HG03442 (cell line): ENCODE data around the gene TYRP1.
"Not testable (repeated sequence)": the region's sequence is repeated elsewhere in the genome, so short reads cannot be mapped to it uniquely, and the experiment has no call there.

Source experiments
- ATAC-seq: cut with Tn5 transposase; IDR thresholded peaks from one replicate; pipeline ENCODE4 v1.9.1; 2021; ENCODE audit warnings: mild to moderate bottlenecking, moderate library complexity; ENCODE audit not compliant: unreplicated experiment

TYRP1 gene, protein sequence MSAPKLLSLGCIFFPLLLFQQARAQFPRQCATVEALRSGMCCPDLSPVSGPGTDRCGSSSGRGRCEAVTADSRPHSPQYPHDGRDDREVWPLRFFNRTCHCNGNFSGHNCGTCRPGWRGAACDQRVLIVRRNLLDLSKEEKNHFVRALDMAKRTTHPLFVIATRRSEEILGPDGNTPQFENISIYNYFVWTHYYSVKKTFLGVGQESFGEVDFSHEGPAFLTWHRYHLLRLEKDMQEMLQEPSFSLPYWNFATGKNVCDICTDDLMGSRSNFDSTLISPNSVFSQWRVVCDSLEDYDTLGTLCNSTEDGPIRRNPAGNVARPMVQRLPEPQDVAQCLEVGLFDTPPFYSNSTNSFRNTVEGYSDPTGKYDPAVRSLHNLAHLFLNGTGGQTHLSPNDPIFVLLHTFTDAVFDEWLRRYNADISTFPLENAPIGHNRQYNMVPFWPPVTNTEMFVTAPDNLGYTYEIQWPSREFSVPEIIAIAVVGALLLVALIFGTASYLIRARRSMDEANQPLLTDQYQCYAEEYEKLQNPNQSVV

GRCh38 chr9:12693141-12693540, at the start of gene TYRP1:
Gene TYRP1, plus strand, starts transcription at chr9:12693385. Its CDS starts 612 bp downstream, at chr9:12693997.
- ATAC-seq = no peak

- no peak for ATAC-seq
Measured at GRCh38 chr9:12643686-12644085, 49.5 kb upstream of the TYRP1 start.

- no peak for ATAC-seq
Measured at GRCh38 chr9:12648925-12649324, 44.3 kb upstream of the TYRP1 start.

DNA sequence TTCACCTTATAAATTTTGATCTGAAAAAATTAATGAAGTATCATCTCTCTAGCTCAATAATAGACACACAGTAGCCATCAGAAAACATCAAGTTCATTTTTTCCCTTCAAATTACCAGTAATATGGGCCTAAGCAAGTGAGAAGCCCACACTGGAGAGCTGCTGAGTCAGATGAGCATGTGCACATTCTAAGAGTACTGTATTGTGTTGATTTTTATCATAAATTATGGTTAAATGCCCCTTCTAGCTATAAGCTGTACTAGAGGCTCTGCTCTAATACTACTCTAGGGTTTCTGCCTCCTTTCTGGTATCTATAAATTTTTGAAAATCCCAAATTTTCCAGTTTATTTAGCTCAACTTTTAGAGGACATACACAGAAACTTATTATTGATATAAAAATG, 42.1 kb upstream of the TYRP1 start:
- ATAC-seq = no peak

- no peak for ATAC-seq
Measured at GRCh38 chr9:12652973-12653372, 40.2 kb upstream of the TYRP1 start.

DNA sequence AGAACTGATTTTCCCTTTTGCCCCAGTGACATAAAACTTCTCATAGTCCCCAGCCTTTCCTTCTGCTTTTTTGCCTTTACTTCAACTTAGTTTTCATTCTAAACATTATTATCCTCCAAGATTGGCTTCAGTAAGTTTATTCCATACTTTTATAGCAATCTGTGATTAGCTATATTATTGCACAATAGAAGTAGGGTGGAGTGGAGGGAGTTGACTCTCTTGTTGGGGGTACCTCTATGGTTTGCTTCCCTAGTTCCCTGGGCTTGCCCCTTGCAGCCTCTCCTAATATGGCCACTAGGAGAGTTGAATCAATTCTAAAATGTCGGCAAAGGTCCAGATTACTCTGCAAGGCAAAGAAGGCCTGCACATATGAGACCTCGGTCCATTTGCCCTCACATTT, 36.4 kb upstream of the TYRP1 start:
- ATAC-seq = no peak

GRCh38 chr9:12657233-12657632, 36.0 kb upstream of the TYRP1 start:
- ATAC-seq = no peak

- no peak for ATAC-seq
Measured at GRCh38 chr9:12657998-12658397, 35.2 kb upstream of the TYRP1 start.

DNA sequence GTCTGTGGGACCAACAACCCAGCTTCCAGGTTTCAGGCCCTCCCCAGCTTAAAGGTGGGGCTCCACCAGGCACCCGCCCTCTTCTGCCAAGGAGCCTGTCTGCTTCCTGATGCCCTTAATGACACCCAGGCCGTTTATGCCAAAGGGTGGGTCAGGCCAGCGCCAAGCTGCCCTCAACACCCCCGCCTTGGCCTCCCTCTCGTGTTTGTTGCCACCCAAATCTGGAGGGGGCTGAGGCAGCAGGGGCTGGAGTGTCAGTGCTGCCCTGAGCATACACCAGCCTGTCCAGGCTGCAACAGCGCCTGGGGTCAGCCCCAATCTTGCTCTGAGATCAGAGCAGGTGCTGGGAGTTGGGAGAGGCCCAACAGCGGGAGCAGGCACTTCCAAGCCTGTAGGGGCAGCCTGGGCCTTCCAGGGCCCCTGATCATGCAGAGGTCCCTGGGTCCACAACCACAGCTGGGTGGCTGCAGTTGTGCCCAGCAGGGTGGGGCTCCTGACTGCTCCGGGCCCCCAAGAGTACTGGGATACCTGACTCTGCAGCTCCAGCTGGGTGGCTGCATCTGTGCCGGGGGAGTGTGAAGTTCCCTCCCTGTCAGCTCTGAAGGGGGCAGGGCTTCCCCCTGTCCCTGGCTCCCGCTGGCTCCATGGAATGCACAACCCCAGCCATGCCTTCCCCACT, 34.5 kb upstream of the TYRP1 start:
- ATAC-seq = no peak

DNA sequence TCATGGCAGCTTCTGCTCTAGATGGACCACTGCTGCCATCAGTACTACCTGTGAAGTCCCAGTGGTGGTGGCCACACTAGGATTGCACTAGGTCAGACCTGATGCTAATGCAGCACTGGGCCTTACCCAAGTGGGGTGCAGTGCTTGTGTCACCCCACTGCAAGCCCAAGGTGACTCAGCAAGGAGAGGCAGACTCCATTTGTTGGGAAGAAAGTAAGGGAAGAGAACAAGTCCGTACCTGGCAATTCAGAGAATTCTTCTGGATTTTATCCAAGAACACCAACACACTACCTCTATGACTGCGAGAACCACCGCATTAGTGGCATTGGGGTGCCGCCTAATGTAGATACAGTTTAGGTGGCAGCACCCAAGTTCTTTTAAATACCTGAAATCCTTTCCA, 34.0 kb upstream of the TYRP1 start:
- no peak for ATAC-seq

GRCh38 chr9:12666813-12667212, 26.4 kb upstream of the TYRP1 start:
- no peak for ATAC-seq

DNA sequence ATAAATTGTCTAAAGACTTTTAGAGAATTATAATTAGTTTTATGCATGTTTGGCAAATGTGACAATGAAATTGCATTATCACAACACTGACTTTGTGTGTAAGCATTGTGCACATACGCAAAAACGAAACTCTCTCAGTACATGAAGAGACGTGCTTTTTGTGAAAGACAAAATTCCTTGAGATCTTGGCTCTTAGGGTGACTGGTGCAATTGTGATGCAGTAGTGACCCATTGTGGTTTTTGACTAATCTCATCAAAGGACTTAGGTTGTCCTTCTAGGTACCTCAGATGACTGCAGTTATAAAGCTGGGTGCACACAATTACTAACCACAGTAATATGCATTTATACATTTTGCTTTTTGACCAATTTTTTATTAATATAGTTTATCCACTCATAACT, 25.3 kb upstream of the TYRP1 start:
- no peak for ATAC-seq

DNA sequence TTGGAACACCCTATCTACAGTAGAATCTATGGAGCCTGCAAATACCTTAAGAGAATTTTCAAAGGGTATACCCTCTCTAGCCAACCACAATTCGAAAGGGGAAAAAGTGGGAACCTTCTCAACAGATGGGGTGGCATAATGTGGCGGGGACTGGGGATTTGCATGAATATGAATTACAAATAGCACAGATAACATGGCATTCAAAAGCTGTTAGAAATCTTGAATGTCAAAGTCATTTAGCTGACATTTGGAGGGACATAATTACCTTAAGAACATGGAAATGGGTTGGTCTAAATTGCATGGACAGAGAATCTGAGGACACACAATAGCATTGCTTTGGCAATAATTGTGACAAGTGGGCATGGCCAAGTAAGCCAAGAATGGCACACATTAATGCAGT, 23.2 kb upstream of the TYRP1 start:
- ATAC-seq = no peak

- no peak for ATAC-seq
Measured at GRCh38 chr9:12674961-12675360, 18.2 kb upstream of the TYRP1 start.

GRCh38 chr9:12677462-12678126, 15.6 kb upstream of the TYRP1 start:
- not testable (repeated sequence) for ATAC-seq

DNA sequence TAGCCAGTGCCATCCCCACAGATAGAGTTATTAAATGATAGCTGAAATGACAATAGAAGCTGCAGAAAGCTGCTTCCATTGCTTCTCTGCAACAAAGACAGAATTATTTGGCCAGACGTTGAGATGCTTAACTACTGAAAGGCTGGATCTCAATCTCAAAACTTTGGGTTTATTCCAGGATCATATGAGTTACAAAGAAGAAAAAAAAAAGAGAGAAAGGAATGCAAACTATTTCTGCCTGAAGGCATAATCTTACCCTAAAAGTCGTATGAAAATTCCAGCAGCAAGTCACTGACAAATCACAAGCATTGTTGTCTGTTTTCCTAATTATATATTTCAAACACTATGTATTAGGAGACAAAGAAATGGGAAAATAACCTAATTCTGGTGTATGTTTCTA, 12.8 kb upstream of the TYRP1 start:
- no peak for ATAC-seq

DNA sequence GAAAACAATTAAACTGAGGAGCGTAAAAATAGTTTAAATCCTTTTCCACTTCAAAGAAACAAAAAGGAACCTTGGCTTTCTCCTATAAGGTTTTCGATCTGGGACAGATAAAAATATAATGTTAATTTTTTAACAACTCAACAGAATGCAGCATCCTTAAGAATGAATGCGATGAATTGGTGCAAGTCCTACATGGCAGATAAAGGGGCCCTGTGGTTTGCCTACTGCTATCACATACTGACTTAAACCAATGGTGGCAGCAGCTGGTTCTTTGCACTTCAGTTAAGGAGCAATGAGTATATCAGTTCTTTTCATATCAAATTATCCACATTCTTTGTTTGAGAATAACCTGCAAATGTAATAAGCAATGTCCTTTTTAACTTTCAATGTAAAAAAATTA, 12.4 kb upstream of the TYRP1 start:
- no peak for ATAC-seq

GRCh38 chr9:12681620-12682019, 11.6 kb upstream of the TYRP1 start:
- ATAC-seq = no peak

GRCh38 chr9:12684974-12685373, 8.2 kb upstream of the TYRP1 start:
- ATAC-seq = no peak

DNA sequence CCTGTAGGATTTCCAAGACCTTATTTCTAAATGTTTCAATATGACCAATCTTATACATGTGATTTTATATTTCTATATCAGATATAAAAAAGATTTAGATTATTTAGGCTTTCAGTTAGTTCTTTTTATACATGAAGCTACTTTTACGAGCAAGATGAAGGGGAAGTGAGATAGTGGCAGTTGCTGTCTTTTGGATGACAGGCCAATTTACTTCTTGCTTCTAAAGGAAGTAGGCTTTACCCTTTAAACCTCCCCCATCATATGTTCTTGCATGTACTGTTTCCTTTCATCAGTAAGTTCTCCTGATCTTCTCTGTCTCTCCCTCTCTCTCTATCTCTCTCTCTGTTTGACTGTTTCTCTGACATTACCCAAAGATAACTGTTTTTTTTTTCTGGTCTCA, 4.0 kb upstream of the TYRP1 start:
- no peak for ATAC-seq

GRCh38 chr9:12694013-12694412, 828 bp downstream of the TYRP1 start:
- ATAC-seq = no peak

DNA sequence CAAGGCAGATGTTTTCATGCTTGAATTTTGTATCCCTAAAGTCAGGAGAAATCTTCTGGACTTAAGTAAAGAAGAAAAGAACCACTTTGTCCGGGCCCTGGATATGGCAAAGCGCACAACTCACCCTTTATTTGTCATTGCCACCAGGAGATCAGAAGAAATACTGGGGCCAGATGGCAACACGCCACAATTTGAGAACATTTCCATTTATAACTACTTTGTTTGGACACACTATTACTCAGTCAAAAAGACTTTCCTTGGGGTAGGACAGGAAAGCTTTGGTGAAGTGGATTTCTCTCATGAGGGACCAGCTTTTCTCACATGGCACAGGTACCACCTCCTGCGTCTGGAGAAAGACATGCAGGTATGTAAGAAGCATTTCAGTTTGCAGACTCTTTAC, 2.3 kb downstream of the TYRP1 start:
- ATAC-seq = no peak
